Stimulated activated CD4-positive, alpha-beta T cell treated with anti-CD3 and anti-CD28 coated beads, TNF-alpha, amount 100 ng/mL, for 48 hours (primary cell): Measurements from ENCODE around the gene IL4R.
A peak's percentile ranks its signal among the peaks of the same experiment; 100 is the strongest.
"Not testable (repeated sequence)": the region's sequence is repeated elsewhere in the genome, so short reads cannot be mapped to it uniquely, and the experiment has no call there.

ENCODE experiments used
- DNase-seq, 3 donors: peaks; one replicate each; pipeline ENCODE4 v3.0.0-alpha.2; 2020; ENCODE audit warnings: low read depth in 3 of 3

The IL4R gene

GRCh38 chr16:27288313-27288712, 25.5 kb upstream of the IL4R start:
- DNase-seq = not testable (repeated sequence)

GRCh38 chr16:27289669-27290068, 24.1 kb upstream of the IL4R start:
- no peak for DNase-seq

GRCh38 chr16:27290562-27290961, 23.2 kb upstream of the IL4R start:
- no peak for DNase-seq

- DNase-seq = no peak
These were observed 22.7 kb upstream of the IL4R start for GRCh38 chr16:27291106-27291505.

GRCh38 chr16:27291722-27292240, 22.0 kb upstream of the IL4R start:
- DNase-seq = no peak

GRCh38 chr16:27293343-27293742, 20.4 kb upstream of the IL4R start:
- DNase-seq = no peak

GRCh38 chr16:27298132-27298531, 15.6 kb upstream of the IL4R start:
- DNase-seq = no peak

- no peak for DNase-seq
These were observed 12.4 kb upstream of the IL4R start for GRCh38 chr16:27301236-27301861.

- DNase-seq = no peak
These were observed 11.6 kb upstream of the IL4R start for GRCh38 chr16:27302126-27302525.

- DNase-seq = no peak
These were observed 10.3 kb upstream of the IL4R start for GRCh38 chr16:27303256-27304100.

GRCh38 chr16:27304102-27304501, 9.7 kb upstream of the IL4R start:
- DNase-seq = no peak

GRCh38 chr16:27304881-27305745, 8.7 kb upstream of the IL4R start:
- no peak for DNase-seq

- no peak for DNase-seq
These were observed 7.8 kb upstream of the IL4R start for GRCh38 chr16:27305839-27306442.

GRCh38 chr16:27308792-27309191, 5.0 kb upstream of the IL4R start:
- DNase-seq = no peak

- DNase-seq = no peak
These were observed 3.0 kb upstream of the IL4R start for GRCh38 chr16:27310576-27311447.

GRCh38 chr16:27311448-27311830, 2.3 kb upstream of the IL4R start:
- DNase-seq = no peak

GRCh38 chr16:27311897-27312303, 1.9 kb upstream of the IL4R start:
- DNase-seq = no peak

- no peak for DNase-seq
These were observed 973 bp upstream of the IL4R start for GRCh38 chr16:27312580-27313421.

GRCh38 chr16:27314161-27314723, 468 bp downstream of the IL4R start:
- DNase-seq = peak; percentile 55 to 75 (median 56)

- DNase-seq = no peak
These were observed 1.2 kb downstream of the IL4R start for GRCh38 chr16:27314986-27315332.
